H7 (cell line): ENCODE measurements around the gene ADCY1. TPM values are rescaled to one million over a fixed set of nuclear protein-coding genes. Genes with fewer than 3 reads are reported as not detected.

Source experiments
- DNase-seq: peaks from one replicate; pipeline ENCODE4 v3.0.0; 2012
- H3K27me3 ChIP-seq: 2 replicates; pipeline ENCODE4 v1.6.0; 2011; ENCODE audit warnings: mild to moderate bottlenecking, low read length; ENCODE audit not compliant: control insufficient read depth, insufficient read depth
- H3K36me3 ChIP-seq: replicated peaks from 2 replicates; pipeline ENCODE4 v1.5.1; 2011; ENCODE audit warnings: low read length; ENCODE audit not compliant: control insufficient read depth, insufficient read depth
- H3K4me3 ChIP-seq: 2 replicates; pipeline ENCODE4 v1.5.1; 2011; ENCODE audit warnings: low read depth, mild to moderate bottlenecking, control low read depth, low read length, moderate library complexity; ENCODE audit not compliant: insufficient read depth
- total RNA-seq: library from RNA; depleted of rRNA; stranded (reverse); fragments of >200 nt; shearing (Covaris generic); gene quantifications from 2 replicates; pipeline ENCODE4 v1.2.3, GENCODE V29; 2014

Gene ADCY1
- total RNA-seq, 1 experiment from 2014 or later, result 5.6 TPM

- Histone ChIP-seq H3K36me3 (no peaks in the 10 kb centered on the region), H3K4me3 (no peak overlapping the region), H3K27me3 (no peaks in the 10 kb centered on the region)
- DNase-seq, result peak; percentile 24
Measured at GRCh38 chr7:45594745-45595535, 20.8 kb downstream of the ADCY1 start.

- no peak overlapping the region for H3K4me3 ChIP-seq
- H3K36me3 ChIP-seq, result no peaks in the 10 kb centered on the region
- DNase-seq, result peak; percentile 12
- no peaks in the 10 kb centered on the region for H3K27me3 ChIP-seq
Measured at GRCh38 chr7:45595809-45596664, 21.9 kb downstream of the ADCY1 start.

- Histone ChIP-seq H3K27me3 (no peaks in the 10 kb centered on the region), H3K36me3 (no peaks in the 10 kb centered on the region), H3K4me3 (no peak overlapping the region)
- peak; percentile 11 for DNase-seq
Measured at GRCh38 chr7:45596665-45597095, 22.5 kb downstream of the ADCY1 start.

- no peaks in the 10 kb centered on the region for H3K36me3 ChIP-seq
- H3K27me3 ChIP-seq, result no peaks in the 10 kb centered on the region
- DNase-seq, result peak; percentile 33
- no peak overlapping the region for H3K4me3 ChIP-seq
Measured at GRCh38 chr7:45597286-45597984, 23.3 kb downstream of the ADCY1 start.

GRCh38 chr7:45598886-45599520, 24.8 kb downstream of the ADCY1 start:
- DNase-seq, result no peak
- H3K27me3 ChIP-seq, result no peaks in the 10 kb centered on the region
- no peaks in the 10 kb centered on the region for H3K36me3 ChIP-seq
- no peak overlapping the region for H3K4me3 ChIP-seq

- peak; percentile 10 for DNase-seq
- H3K27me3 ChIP-seq, result no peaks in the 10 kb centered on the region
Measured at GRCh38 chr7:45599851-45600706, 25.9 kb downstream of the ADCY1 start.

GRCh38 chr7:45601094-45601493, 26.9 kb downstream of the ADCY1 start:
- Histone ChIP-seq H3K4me3 (no peak overlapping the region), H3K36me3 (no peaks in the 10 kb centered on the region), H3K27me3 (no peaks in the 10 kb centered on the region)
- peak; percentile 9 for DNase-seq

More at GRCh38 chr7:45599851-45600706, 25.9 kb downstream of the ADCY1 start:
- Histone ChIP-seq H3K36me3 (no peaks in the 10 kb centered on the region), H3K4me3 (no peak overlapping the region)

- no peak overlapping the region for H3K4me3 ChIP-seq
- H3K27me3 ChIP-seq, result no peaks in the 10 kb centered on the region
- peak; percentile 4 for DNase-seq
- H3K36me3 ChIP-seq, result no peaks in the 10 kb centered on the region
Measured at GRCh38 chr7:45601816-45602540, 27.8 kb downstream of the ADCY1 start.

GRCh38 chr7:45606050-45606449, 31.9 kb downstream of the ADCY1 start:
- H3K27me3 ChIP-seq, result no peaks in the 10 kb centered on the region
- H3K36me3 ChIP-seq, result no peaks in the 10 kb centered on the region
- no peak overlapping the region for H3K4me3 ChIP-seq
- peak; percentile 14 for DNase-seq

- no peaks in the 10 kb centered on the region for H3K27me3 ChIP-seq
- DNase-seq, result no peak
Measured at GRCh38 chr7:45606931-45607330, 32.8 kb downstream of the ADCY1 start.

GRCh38 chr7:45609180-45609579, 35.0 kb downstream of the ADCY1 start:
- Histone ChIP-seq H3K4me3 (no peak overlapping the region), H3K27me3 (no peaks in the 10 kb centered on the region), H3K36me3 (no peaks in the 10 kb centered on the region)
- DNase-seq, result no peak

More at GRCh38 chr7:45606931-45607330, 32.8 kb downstream of the ADCY1 start:
- no peak overlapping the region for H3K4me3 ChIP-seq
- no peaks in the 10 kb centered on the region for H3K36me3 ChIP-seq

- H3K36me3 ChIP-seq, result no peaks in the 10 kb centered on the region
- no peak overlapping the region for H3K4me3 ChIP-seq
- no peaks in the 10 kb centered on the region for H3K27me3 ChIP-seq
- no peak for DNase-seq
Measured at GRCh38 chr7:45610019-45610418, 35.9 kb downstream of the ADCY1 start.
